ENCODE results near the gene PTPN3. TPM values are rescaled to one million over a fixed set of nuclear protein-coding genes. Genes with fewer than 3 reads are reported as not detected.

PTPN3 gene
- total and polyA plus RNA-seq, 4 donors: 6.3 to 30.3 (median 23.5) TPM

DNA sequence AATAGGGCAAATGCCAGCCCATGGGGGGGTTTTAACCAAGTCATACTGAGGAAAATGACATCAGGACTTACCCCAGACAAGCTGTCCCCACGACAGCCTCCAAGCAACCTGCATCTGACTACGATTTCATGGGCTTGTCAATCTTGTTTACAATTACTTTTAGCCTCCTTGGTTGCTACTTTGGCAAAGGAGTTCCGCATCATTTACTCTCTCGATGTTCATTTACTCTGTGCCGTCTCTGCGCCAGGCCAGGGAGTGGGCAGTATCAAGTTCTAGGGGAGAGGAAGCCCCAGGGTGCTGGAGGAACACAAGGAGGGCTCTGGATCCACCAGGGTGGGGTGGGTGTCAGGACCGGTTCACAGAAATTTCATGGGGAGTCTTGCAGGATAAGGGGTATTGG is 23.9 kb downstream of the PTPN3 start:
- H3K27ac ChIP-seq (ENCODE audit: low read depth in 1 of 2, low read length in 2 of 2): peak overlapping the region; percentile 80 to 93
- no peaks in the 10 kb centered on the region for H3K27me3 ChIP-seq (ENCODE audit: control insufficient read depth in 4 of 4, insufficient read depth in 4 of 4, low read length in 3 of 4)
- 85% methylated on average over 7 of the region's 7 CpGs for WGBS

GRCh38 chr9:109473329-109473728 is 24.8 kb downstream of the PTPN3 start:
- peaks cover 5 to 34% (median 11%) of the 10 kb centered on the region in 4 donors for H3K4me1 ChIP-seq (ENCODE audit: control insufficient read depth in 4 of 4, insufficient read depth in 4 of 4, low read length in 3 of 4)
- no peaks in the 10 kb centered on the region for H3K36me3 ChIP-seq (ENCODE audit: control insufficient read depth in 4 of 4, insufficient read depth in 3 of 4, low read depth in 1 of 4, low read length in 3 of 4)
- no peak overlapping the region for H3K4me3 ChIP-seq (ENCODE audit: low read depth in 1 of 3, low read length in 3 of 3)
- H3K9ac ChIP-seq (ENCODE audit: low read depth in 1 of 2, low read length in 2 of 2): no peak overlapping the region
- no peak overlapping the region for H3K27ac ChIP-seq (ENCODE audit: low read depth in 1 of 2, low read length in 2 of 2)
- WGBS: 83% methylated on average over 7 of the region's 7 CpGs
- no peak for DNase-seq (ENCODE audit: low spot score)
- H3K27me3 ChIP-seq (ENCODE audit: control insufficient read depth in 4 of 4, insufficient read depth in 4 of 4, low read length in 3 of 4): no peaks in the 10 kb centered on the region
- TF ChIP-seq HNF4A (conservative IDR thresholded peaks at IDR 0.05): no peak
- no peak for TF ChIP-seq ZBTB33 (IDR thresholded peaks at IDR 0.05)
- TF ChIP-seq YY1 (IDR thresholded peaks at IDR 0.05): no peak
- no peak for TF ChIP-seq RXRA (IDR thresholded peaks at IDR 0.05)
- TF ChIP-seq NR2F2 (IDR thresholded peaks at IDR 0.05): no peak
- TF ChIP-seq, protein P1, sequence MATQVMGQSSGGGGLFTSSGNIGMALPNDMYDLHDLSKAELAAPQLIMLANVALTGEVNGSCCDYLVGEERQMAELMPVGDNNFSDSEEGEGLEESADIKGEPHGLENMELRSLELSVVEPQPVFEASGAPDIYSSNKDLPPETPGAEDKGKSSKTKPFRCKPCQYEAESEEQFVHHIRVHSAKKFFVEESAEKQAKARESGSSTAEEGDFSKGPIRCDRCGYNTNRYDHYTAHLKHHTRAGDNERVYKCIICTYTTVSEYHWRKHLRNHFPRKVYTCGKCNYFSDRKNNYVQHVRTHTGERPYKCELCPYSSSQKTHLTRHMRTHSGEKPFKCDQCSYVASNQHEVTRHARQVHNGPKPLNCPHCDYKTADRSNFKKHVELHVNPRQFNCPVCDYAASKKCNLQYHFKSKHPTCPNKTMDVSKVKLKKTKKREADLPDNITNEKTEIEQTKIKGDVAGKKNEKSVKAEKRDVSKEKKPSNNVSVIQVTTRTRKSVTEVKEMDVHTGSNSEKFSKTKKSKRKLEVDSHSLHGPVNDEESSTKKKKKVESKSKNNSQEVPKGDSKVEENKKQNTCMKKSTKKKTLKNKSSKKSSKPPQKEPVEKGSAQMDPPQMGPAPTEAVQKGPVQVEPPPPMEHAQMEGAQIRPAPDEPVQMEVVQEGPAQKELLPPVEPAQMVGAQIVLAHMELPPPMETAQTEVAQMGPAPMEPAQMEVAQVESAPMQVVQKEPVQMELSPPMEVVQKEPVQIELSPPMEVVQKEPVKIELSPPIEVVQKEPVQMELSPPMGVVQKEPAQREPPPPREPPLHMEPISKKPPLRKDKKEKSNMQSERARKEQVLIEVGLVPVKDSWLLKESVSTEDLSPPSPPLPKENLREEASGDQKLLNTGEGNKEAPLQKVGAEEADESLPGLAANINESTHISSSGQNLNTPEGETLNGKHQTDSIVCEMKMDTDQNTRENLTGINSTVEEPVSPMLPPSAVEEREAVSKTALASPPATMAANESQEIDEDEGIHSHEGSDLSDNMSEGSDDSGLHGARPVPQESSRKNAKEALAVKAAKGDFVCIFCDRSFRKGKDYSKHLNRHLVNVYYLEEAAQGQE (IDR thresholded peaks at IDR 0.05): no peak
- no peak for TF ChIP-seq GABPA (IDR thresholded peaks at IDR 0.05 in 1 of 2, conservative IDR thresholded peaks at IDR 0.05 in 1 of 2)
- TF ChIP-seq RAD21 (IDR thresholded peaks at IDR 0.05): no peak
- no peak for TF ChIP-seq ATF3 (IDR thresholded peaks at IDR 0.05)
- no peak for TF ChIP-seq SP1 (IDR thresholded peaks at IDR 0.05)
- no peaks in the 10 kb centered on the region for H3K9me3 ChIP-seq (ENCODE audit: control insufficient read depth in 4 of 4, low read length in 3 of 4)

More for the DNA sequence above, 23.9 kb downstream of the PTPN3 start:
- Histone ChIP-seq H3K9ac (ENCODE audit: low read depth in 1 of 2, low read length in 2 of 2) (no peak overlapping the region), H3K9me3 (ENCODE audit: control insufficient read depth in 4 of 4, low read length in 3 of 4) (no peaks in the 10 kb centered on the region), H3K4me1 (ENCODE audit: control insufficient read depth in 4 of 4, insufficient read depth in 4 of 4, low read length in 3 of 4) (peaks cover 5 to 34% (median 11%) of the 10 kb centered on the region in 4 donors), H3K36me3 (ENCODE audit: control insufficient read depth in 4 of 4, insufficient read depth in 3 of 4, low read depth in 1 of 4, low read length in 3 of 4) (no peaks in the 10 kb centered on the region), H3K4me3 (ENCODE audit: low read depth in 1 of 3, low read length in 3 of 3) (no peak overlapping the region)
- no peak for TF ChIP-seq GABPA (IDR thresholded peaks at IDR 0.05 in 1 of 2, conservative IDR thresholded peaks at IDR 0.05 in 1 of 2)
- TF ChIP-seq, protein P2, sequence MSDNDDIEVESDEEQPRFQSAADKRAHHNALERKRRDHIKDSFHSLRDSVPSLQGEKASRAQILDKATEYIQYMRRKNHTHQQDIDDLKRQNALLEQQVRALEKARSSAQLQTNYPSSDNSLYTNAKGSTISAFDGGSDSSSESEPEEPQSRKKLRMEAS (IDR thresholded peaks at IDR 0.05): no peak
- DNase-seq (ENCODE audit: low spot score): no peak
